NCI-H2196 (cell line): Measurements from ENCODE around the gene HLX.

Experiments
- DNase-seq: peaks from one replicate; lab custom pipeline; 2025; ENCODE audit not compliant: unreplicated experiment; lab: John Stamatoyannopoulos, UW

HLX gene

DNA sequence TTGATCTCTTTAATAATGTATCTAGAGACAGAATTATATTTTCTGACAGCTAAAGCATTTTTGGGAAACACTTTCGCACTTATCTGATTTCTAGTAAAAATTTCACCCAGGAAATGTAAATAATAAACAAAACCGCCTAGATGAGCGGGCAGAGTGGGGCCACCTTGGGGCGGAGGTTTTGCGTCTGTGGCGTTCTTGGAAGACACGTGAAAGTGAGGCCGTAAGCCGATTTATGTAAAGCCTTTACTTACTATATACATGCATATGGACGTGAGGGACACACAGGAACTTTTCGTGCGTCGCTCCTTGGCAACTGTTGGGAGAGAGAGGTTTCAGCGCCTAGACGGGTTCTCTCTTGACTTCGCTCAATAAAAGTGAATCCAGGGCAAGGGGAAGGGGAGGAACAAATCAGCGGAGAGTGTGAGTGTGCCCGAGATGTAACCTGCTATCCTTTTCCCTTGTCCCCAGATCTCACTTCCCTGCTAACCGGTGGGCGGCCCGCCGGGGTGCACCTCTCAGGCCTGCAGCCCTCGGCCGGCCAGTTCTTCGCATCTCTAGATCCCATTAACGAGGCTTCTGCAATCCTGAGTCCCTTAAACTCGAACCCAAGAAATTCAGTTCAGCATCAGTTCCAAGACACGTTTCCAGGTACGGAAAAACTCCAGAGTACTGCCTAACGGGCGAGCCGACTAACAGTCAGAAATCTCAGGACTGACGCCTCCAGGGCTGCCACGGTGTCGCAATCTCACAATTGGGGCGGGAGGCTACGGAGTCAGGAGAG, 1.7 kb downstream of the HLX start:
- DNase-seq, result no peak

DNA sequence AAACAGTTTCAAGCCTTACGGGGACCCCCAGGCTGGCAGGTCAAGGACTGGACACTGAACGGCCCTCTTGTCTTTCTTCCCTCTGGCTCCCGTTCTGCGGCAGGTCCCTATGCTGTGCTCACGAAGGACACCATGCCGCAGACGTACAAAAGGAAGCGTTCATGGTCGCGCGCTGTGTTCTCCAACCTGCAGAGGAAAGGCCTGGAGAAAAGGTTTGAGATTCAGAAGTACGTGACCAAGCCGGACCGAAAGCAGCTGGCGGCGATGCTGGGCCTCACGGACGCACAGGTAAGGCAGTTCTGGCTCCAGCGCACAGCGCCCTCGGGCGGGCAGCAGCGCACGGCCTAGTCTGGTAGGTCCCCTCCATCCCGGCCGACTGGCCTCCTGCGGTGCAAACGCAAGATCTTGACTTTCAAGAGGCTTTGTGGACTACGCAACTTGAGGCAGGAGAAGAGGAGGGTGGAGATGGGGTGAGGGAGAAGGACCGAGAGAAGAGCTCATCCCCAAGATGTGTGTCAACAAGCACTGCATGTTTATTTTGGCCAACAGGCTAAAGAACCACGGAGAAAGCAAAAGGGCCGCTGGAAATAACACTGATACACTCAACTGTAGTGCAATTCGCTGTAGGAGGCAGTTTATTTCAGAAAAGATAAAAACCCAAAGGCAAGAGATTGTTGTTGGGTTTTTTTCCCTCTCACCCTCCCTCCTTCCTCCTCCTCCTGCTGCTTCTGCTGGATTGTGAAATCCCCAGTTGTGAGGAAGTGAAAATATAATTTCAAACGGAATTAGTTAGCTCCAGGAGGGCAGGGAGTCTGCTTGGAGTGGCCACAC, 3.0 kb downstream of the HLX start:
- no peak for DNase-seq

DNA sequence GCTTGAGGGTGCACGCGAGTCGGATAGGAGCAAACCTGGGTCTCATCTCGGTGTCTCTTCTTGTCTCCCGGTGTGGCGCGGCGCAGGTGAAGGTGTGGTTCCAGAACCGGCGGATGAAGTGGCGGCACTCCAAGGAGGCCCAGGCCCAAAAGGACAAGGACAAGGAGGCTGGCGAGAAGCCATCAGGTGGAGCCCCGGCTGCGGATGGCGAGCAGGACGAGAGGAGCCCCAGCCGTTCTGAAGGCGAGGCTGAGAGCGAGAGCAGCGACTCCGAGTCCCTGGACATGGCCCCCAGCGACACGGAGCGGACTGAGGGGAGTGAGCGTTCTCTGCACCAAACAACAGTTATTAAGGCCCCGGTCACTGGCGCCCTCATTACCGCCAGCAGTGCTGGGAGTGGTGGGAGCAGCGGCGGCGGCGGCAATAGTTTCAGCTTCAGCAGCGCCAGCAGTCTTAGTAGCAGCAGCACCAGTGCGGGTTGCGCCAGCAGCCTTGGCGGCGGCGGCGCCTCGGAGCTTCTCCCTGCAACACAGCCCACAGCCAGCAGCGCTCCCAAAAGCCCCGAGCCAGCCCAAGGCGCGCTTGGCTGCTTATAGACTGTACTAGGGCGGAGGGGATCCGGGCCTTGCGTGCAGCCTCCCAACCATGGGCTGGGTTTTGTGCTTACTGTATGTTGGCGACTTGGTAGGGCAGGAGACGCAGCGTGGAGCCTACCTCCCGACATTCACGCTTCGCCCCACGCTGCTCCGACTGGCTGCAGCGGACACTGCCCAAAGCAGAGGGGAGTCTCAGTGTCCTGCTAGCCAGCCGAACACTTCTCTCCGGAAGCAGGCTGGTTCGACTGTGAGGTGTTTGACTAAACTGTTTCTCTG, 5.1 kb downstream of the HLX start:
- DNase-seq, result no peak

DNA sequence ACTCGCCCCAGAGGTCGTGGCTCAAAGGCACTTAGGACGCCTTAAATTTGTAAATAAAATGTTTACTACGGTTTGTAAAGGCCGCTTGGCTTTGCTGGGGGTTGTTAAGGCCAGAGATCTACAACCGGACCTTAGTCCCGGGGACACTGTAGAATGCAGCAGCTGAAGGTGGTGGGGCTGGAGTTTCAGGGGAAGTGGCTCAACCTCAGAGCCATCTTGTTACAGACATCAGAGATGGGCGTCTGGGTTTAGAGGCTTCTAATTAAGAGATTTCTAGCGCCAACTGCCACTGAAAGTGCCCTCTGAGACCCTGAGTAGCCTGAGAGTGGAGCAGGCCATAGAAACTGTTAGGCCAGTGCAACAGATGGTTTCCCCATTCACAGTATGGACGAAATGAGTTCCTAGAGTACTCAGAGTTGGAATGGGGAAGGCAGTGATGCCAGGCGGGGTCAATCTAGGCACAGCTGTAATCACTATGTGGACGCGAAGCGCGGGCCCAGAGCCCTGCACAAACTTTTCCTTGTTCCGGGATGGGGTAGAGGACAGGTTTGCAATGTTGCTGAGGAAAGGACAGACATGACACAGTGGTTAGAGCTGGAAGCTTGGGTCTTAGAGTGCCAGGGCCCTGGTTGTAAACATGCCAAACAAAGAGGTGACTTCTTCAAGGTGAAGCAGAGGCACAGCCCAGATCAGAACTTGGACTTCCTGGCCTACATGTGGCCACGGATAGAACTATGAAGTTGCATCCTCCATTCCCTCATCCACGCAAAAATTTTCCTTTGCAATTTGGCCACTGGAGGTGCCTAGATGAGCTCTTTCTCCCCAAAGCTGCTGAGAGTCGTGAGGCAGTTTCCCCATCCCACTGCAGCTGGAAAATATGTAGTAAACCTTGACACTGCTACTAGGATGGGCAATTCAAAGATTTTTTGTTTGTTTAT, 6.0 kb downstream of the HLX start:
- DNase-seq, result no peak

DNA sequence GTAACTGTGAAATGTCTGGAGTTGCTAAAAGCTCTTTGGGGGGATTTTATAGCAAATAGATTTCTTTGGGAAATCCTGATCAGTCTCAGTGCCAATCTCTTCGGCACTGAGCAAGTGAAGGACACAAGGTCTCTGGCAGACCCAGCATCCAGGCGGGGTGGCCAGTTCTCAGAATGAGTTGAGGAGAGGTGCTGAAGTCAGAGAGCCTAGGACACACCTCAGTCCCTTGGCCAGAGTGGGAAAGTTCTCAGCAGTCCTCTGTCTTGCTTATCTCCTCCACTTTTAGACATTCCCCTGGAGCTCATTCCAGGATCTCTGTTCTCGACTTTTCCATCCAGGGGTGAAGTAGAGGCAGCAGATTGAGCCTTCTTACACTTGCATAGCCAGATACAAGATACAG, 6.7 kb downstream of the HLX start:
- DNase-seq, result no peak

DNA sequence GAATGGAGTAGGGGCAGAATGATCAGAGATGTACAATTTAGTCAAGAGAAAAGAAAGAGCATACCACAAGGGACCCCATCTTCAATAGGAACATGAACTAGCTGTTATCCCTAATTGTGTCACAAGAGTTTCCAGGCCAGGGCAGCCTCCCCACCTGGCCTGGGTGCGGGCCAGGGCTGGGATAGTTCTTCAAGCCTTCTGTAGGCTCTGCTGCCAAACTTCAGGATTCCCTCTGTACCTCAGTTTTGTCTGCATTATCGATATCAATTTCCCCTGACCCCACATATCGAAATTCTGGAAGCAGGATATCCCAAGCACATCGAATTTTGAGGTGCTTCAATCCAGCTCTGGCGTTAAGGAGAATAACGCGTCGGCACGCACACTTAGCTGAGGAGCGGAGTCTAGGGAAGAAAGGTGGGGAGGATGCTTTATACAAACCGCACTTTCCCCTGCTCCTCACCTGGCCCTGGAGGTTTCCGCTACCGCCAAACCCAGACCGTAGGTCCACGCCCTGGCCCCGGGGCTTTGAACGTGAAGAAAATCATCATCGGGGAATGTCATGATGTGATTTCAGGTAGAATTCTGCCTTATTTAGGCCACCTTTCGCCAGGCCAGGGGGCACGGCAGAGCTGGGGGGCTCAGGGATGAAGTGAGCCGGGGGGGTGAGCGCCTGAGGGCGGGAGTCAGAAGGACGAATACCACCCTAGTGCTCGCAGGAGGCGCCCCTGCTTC, 7.4 kb downstream of the HLX start:
- DNase-seq, result no peak

DNA sequence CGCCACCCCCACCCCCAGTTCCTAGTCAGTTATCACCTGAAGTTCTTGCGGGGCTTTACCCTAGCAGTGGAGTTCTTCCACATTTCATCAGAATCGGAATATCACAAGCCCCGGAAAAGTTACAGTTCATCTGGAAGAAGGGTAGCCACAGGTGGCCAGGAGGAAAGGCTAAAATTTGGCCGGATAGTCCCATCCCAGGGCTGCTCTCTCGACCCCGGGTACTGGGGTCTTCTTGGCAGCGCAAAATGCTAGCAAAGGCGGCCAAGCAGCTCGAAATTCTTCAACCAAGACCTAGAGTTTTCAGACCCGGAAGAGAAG, 7.9 kb downstream of the HLX start:
- DNase-seq, result no peak

DNA sequence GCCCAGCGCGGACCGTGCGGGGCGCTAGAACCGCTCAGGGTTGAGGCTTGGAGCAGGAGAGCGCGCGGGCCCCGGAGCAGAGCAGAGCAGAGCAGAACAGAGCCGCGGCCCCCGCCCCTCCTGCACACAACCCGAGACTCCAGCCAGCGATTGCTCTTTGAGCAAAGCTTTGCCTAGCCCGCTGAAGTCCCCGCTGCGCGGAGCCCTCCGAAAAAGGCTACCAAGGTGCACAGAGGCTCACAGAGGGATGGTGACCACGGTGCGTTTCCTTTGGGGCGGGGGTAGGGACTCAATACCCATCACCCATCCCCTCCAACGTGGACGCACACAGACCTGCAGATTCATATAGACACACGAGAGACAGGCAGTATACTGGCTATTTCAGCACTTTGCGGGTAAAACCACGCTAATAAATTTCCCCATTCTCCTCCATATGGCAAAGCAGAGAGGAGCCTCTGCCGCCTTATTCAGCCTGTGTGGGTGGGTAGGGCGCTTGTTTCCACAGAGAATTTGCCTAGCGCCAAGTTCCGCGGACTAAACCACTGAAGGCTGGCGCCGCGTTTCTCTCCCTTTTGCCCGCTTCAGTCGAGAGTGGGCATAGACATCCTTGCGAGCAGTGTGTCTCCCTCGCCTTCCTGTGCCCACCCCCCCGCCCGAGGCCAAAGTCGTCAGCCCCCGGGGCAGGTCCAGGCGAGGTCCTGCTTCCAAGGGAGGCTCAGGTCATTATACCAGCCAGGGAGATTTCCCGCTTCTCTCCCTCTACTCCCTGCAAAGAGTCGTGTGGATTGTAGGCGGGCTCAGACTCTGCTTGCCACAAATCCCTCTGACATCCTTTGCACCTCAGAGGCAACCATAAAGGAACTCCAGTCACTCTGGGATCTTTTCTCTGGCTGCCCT, 8.5 kb downstream of the HLX start:
- no peak for DNase-seq

DNA sequence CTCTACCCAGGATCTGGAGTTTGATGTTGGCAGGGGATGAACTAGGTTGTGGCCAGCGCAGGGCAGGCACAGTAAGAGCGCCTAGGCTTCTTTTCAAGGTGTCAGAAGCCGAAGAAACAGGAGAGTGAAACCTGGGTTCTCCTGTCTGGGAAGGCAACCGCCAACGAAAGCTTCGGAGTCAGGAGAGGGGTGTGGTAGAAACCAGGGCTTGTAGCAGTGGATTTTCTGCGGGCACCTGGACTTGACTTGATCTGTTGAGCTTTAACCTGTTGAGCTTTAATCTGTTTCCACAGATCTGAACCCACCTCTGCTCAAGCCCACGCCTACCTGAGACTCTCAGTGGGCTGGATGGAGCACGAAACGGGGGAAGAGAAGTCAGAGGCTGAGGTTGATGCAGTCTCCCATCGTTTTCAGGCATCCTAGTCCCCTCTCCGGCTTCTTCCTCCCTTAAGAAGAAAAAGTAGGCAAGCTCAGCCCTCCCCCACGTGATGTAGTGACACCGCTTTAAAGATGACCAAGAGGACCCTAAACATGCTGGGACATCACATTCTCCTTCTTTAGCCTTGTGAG, 9.3 kb downstream of the HLX start:
- DNase-seq, result no peak

DNA sequence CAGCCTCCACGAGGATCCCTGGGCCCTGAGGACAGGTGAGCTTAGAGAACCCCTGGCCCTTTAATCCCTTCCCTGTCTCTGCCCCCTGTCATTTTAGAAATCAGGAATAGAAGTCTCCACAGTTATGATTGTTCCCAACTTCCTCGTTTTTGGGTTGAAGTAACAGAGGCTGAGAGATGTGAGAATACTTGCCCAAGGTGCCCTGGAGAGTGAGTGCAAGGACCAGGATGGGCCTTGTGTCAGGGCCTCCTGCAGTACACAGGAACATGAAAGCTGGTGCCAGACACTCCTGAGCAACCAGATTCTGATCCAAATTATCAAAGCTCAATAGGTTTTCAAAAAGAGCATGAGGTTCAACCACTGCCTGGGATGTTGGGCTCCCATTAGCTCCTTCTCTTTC, 10.1 kb downstream of the HLX start:
- no peak for DNase-seq

DNA sequence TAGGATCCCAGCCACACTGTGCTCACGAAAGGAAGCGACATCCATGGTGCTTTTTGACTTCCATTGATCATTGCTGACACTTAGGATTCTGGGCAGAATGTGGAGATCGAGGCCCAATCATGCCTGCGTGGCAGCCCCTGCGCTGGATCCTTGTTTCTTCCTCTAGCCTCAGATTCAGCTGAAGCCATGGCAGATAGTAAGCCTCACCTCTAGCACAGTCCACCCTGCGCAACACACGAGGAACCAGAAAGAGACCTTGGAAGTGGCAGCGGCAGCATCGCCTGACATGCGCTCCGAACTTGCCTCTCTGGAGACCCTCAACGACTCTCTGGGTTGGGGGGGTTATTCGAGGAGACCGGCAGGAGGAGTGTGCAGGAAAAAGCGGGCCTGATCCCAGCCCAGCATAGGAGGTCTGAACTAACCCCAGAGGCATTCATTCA, 10.6 kb downstream of the HLX start:
- DNase-seq, result no peak

DNA sequence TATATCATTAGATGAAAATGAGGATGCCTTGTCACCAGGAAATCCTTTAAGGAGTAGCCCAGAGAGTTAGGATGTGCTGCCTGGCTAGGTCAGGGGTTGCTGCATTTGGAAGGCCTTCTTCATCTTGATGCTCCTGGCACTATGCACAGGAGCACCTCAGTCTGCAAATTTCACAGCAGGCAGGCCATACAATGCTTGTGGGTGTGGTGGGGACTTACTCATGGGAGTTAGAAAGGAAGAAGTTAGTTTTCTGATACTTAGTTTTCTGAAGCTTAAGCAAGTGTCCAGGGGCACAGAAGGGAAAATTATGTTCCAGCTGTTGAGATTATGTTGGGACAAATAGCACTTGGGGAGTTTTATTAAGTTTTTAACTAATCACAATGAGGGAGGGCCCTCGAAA, 11.4 kb downstream of the HLX start:
- no peak for DNase-seq

DNA sequence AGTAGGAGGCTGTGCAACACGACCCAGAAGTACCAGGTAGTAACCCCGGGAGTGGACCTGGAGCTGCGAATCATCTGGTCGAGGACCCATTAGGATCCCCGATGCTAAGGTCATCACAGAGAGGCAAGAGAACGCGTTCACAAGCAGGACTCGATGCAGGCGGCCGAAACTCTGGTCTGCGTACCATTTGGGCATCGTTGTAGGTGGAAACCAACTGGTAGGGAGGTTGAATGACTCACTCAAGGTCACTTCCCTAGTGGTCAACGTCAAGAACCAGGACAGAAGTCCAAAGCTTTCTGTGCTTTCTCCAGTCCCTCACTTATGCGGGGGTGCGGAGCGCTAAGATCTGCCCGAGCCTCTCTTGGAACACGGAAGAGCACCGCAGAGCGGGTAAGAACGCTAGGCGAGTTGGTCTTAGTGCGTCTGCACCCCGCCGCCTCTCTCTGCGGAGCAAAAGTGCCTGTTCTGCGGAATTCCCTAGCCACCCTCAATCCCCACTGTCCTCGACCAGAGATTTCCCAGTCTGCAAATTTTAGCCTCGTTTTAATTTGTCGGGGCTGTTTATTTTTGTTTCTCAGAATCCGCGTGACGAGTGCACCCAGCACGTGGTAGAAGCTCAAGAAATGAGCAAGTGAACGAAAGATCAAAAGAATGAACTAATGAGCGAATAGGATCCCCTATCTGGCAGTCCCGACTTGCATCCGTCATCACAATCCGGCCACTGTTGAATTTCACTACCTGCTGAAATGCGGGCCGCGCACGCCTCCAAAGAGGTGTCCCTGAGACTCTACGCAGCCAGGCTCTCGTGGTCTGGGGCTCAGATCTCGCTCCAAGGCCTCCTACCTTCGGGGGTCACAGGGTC, 12.2 kb downstream of the HLX start:
- no peak for DNase-seq

DNA sequence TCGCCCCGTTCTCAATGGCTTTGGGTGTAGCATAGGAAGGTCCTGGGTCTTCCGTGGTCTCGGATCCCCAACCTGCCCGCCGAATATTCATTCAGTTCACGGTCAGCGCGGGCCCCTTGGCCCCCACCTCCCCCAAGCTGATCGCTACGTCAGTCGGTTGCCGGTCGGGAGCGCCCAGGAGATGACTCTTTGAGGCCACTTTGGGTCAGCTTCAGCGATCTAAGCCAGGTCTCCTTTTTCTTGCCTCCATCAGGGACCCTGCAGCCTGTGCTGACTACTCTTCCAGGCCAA, 12.8 kb downstream of the HLX start:
- no peak for DNase-seq

DNA sequence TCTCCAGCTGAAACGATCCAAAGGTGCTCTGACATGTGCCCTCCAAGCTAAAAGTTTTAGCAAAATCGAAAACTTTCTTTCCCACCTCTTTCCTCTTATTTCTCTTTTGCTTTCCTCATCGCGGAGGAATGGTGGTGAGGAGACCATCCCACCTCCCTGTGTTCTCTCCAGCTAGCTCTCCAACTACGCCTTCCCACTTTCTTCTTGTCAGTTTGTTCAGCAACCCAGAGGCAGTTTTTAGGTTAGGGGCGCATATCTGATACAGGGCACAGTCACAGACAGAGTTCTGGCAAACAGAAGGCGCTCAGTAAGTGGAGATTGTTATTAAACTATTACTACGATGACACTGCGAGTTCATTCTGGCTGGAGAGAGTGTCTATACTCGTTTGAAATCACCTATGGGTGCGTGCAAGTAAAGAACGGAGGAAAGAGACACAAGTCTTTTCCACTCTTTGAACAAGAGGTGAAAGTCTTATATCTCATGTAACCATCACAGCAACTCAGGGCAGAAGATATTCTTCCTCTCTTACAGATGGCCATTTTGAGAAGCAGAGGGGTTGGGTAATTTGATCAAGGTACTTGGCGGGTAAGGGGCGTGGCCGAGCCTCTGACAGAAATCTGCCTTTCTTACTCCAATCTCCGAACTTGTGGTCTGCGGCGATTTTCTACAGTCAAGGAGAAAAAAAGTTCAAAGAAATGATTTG, 13.9 kb downstream of the HLX start:
- DNase-seq, result no peak

DNA sequence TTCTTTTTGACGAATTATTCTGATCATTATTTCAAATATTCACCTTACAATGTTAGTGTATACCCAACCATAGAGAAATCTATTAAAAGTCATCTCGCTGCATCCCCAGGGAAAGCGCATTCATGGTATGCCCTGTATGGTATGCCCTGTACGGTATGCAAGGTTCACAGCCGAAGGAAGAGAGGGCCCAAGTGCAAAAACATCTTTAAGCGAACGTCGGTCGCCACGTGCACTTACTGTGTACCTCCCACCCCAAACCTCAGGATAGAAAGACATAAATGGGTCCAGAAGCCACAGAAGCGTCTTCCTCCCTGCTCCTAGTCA, 14.4 kb downstream of the HLX start:
- DNase-seq, result no peak
